CD4-positive, alpha-beta T cell treated with Interferon gamma for 1 hour (primary cell): ENCODE measurements around the gene MLPH.
A peak's percentile ranks its signal among the peaks of the same experiment; 100 is the strongest.

ENCODE experiments used
- DNase-seq: peaks from one replicate; pipeline ENCODE4 v3.0.0-alpha.2; 2020

Gene MLPH

GRCh38 chr2:237501892-237502513, 15.0 kb downstream of the MLPH start:
- no peak for DNase-seq

DNA sequence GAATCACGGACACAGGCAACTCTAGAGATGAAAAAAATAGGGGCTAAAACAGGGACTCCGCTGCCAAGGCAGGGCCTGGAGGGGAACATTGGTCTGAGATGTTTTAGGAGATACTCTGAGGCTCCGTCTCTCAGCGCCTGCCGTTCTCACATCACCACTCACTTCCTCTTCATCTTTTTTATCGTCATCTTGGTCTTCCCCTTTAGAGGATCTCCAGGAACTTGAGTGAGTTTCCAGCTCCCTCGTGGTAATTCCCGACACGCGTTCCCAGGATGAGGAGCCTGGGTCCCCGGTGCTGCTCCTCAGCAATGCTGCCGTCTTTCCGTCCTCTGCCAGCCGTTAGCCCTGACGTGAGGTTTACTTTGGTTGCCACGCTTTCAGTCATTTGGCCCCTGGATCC, 16.1 kb downstream of the MLPH start:
- no peak for DNase-seq

DNA sequence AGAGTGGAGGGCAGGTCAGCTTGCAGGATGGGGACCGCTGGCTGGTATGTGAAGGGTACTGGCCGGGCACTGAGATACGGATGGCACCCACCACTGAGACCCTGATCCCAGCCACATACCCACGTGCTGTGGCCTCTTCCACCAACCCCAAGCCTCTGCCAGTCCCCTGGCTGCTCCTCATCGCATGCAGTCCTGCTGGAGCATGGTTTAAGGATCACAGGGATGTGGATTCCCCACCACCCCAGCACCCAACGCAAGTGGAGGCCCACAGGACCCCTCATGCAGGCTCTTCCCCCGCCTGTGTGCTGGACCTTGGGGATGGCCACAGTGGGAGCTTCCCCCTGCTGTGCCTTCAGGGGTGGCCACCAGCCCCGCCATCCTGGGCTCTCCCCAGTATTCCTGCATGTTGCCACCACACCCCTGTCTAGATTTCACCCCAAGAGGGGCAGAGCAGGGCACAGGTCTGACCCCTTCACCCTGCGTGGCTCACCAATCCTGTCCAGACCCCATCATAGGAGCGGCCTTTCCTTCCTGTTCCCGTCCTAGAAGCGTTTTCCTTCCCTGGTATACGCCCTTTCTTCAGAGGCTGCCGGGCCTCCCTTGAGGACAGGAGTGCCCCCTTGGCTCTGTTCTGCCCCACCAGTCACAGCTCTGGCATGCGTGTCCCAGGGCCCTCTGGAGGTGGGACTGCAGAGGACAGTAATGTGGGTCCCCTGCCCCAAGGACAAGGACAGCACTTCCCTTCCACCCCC, 18.3 kb downstream of the MLPH start:
- no peak for DNase-seq

- DNase-seq: no peak
Observed at GRCh38 chr2:237507512-237507911, 20.5 kb downstream of the MLPH start.

GRCh38 chr2:237508361-237508760, 21.3 kb downstream of the MLPH start:
- DNase-seq: no peak

GRCh38 chr2:237509151-237509550, 22.1 kb downstream of the MLPH start:
- DNase-seq: no peak

DNA sequence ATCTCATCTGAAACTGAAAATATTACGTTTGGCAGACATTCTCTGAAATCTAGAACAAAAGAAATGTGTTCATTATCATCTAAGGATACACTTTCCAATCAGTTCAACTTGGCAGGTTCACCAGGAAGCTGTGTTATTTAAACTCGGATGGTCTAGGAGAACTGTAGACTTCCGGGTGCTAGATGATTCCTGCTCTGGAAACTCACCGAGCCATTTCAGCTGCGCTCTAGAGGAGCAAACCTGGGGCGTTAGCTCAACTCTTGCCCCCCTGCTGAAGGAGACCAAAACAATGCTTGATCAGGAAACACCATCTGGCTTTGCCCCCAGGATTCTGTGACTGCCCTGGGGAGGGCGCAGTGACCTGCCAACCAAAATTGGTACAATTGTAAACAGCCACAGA, 22.9 kb downstream of the MLPH start:
- no peak for DNase-seq

DNA sequence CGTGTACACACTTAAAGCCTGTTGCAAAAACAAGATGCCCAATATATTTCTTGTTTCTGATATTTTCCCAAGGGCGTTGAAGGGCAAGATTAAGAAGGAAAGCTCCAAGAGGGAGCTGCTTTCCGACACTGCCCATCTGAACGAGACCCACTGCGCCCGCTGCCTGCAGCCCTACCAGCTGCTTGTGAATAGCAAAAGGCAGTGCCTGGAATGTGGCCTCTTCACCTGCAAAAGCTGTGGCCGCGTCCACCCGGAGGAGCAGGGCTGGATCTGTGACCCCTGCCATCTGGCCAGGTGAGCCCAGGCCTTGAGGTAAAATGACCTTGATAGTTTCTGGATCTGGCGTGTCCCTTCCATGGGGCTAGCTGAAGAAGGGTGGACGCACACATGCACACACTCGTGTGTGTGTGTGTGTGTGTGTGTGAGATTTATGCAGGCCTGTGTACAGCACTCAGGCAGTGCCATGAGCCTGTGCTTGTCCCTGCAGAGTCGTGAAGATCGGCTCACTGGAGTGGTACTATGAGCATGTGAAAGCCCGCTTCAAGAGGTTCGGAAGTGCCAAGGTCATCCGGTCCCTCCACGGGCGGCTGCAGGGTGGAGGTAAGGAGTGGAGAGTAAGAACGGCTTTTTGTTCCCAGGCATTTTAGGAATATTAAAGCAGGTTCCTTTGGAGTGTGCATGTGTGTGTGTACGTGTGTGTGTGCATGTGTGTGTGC, 23.6 kb downstream of the MLPH start:
- no peak for DNase-seq

- DNase-seq: no peak
Observed at GRCh38 chr2:237511433-237511832, 24.4 kb downstream of the MLPH start.

- DNase-seq: no peak
Observed at GRCh38 chr2:237511885-237512405, 24.9 kb downstream of the MLPH start.

- DNase-seq: peak; percentile 73
Observed at GRCh38 chr2:237512774-237513466, 25.9 kb downstream of the MLPH start.

DNA sequence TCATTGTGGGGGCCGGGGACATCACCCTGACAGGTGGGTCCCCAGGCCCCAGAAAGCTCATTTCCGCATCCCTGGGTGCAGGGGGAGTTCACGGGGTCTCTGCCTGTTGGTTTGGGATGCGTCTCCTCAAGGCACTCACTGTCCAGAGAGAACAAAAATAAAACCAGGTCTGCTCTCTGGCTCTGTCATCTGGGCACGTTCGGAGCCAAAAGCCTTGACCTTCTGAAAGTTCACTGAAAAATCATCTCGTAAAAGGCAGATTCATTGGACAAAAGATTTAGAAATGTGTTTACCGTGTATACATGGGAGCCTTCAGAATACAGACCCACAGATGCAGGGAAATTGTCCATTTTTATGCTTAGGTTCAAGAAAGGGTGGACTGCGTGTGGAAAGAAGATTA, 26.6 kb downstream of the MLPH start:
- no peak for DNase-seq

DNA sequence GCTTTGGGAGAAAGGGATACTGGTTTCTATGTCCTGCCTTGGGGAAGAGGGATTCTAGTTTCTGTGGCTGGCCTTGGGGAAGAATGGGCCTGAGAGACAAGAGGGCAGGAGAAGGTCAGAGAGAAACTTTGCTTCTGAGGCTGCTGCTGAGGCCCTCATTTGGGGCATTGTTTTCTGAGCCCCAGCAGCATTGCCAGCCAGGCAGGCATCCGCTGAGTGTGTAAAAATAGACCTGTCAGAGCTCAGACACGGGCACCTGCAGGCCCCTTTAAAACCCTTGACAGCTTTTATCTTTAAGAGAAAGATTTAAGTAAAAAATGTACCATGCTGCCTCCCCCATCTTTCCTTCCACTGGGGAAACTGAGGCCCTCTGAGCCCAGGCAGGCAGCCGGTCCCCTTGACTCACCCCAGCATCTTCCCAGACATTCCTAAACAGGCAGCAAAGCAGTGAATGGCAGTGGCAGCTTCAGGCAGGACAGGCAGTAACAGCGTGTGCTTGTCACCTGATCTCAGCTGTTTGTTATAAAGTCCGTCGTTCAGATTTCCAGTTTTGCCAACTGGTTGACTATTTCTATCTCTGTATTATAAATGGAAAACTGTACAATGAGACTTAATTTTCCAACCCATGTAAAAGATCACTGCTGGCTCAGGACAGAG, 27.6 kb downstream of the MLPH start:
- DNase-seq: no peak

- DNase-seq: no peak
Observed at GRCh38 chr2:237515166-237515565, 28.1 kb downstream of the MLPH start.

DNA sequence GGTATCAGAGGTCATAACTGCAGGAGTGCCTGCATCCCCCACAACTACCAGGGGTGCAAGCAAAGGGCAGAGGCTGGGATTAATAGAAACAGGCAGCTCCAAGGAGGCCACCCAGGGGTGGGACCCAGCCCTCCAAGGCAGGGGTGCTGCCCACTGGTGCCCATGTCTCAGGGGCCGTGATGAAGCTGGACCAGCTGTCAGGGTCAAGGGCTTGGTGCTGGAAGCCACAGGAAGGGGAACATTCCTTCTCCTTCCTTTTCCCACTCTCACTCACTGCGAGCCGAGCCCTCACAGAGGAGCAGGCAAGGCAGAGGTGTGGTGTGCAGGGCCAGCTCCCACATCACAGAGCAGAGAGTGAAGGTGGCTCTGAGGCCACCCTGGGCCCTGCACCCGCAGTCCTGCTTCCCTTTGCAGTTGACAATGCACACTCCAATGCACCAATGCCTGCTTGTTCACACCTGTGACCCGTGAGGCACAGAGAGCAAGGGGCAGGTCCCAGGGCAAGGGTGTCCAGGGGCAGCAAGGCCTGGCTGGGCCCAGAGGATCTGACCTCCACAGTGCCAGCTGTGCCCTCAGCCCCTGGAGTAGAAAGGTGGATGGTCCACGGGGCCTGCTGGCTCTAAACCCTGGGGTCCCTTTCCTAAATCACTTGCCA, 28.7 kb downstream of the MLPH start:
- DNase-seq: no peak

DNA sequence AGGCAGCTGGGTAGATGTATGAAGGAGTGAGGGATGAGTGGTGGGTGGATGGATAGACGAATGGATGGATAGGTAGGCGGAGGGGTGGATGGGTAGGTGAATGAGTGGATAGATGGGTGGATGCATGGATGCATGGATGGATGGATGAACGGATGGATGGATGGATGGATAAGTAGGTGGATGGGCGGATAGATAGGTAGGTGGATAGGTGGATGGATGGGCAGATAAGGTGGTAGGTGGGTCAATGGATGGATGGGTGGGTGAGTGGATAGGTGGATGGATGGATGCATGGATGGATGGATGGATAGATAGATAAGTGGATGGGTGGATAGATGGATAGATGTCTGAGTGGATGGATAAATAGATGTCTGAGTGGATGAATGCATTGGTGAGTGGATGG, 30.1 kb downstream of the MLPH start:
- no peak for DNase-seq

DNA sequence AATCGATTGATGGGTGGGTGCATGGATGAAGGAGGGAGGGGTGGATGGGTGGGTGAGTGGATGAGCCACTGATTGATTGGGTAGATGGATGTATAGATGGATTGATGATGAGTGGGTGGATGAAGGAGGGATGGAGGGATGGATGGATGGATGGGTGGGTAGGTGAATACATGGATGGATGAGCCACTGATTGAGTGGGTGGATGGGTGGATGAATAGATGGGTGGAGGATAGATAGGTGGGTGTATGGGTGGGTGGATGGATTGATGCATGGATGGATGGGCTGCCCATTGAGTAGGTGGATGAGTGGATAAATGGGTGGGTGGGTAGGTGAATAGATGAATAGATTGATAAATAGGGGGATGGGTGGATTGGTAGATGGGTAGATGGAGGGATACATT, 30.9 kb downstream of the MLPH start:
- no peak for DNase-seq

- no peak for DNase-seq
Observed at GRCh38 chr2:237519506-237520245, 32.6 kb downstream of the MLPH start.

DNA sequence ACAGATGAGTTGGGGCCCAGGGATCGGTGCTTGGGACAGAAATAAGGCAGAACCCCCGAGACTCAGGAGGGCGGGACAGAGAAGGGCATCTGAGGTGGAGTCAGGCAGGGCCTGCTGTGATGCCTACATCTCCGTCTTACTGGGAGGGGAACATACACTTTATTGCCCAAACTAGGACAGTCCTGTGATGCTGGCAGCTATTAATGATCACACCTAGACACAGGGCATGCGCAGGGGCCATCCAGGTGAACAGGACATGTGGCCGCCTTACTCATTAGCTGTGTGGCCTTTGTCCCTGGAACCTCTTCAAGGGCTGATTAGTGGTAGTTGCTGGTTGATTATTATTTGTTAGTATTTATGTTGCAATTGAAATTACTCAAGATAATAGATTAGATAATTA, 33.2 kb downstream of the MLPH start:
- no peak for DNase-seq

DNA sequence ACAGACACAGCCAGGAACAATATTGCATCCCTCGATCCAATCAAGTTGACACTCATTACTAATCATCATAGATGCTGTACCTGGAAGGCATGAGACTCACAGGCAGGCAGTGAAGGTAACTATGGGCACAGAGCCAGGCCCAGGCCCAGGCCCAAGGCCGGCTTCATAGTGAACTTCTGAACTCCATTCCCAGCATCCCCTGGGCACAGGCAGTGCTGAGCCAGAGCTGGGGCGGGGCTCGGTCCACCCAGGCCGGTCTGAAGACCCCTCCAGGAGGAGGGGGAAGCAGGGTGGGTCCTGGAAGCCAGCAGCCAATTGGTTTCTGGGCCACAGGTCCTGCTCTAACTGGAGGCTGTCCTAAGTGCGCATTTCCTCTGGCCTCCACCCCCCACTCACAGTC, 37.6 kb downstream of the MLPH start:
- no peak for DNase-seq

- no peak for DNase-seq
Observed at GRCh38 chr2:237525559-237526157, 38.6 kb downstream of the MLPH start.
